SK-N-SH (cell line): ENCODE measurements around the gene CYB561D1.

Source experiments
- GABPA ChIP-seq: IDR thresholded peaks from 2 replicates; pipeline ENCODE4 v1.4.0; 2012; ENCODE audit warnings: low read depth, mild to moderate bottlenecking
- NRF1 ChIP-seq: IDR thresholded peaks from 2 replicates; pipeline ENCODE4 v1.6.1; 2012; ENCODE audit warnings: low read depth, mild to moderate bottlenecking, low read length
- TF ChIP-seq, protein P1 (sequence below): fragments of 200-600 bp; sonication (generic); IDR thresholded peaks from 2 replicates; pipeline ENCODE4 v1.6.1; 2017; ENCODE audit warnings: antibody characterized with exemption, mild to moderate bottlenecking, moderate library complexity

- TF ChIP-seq GABPA (no peak), NRF1 (no peak)
- TF ChIP-seq, protein P1, sequence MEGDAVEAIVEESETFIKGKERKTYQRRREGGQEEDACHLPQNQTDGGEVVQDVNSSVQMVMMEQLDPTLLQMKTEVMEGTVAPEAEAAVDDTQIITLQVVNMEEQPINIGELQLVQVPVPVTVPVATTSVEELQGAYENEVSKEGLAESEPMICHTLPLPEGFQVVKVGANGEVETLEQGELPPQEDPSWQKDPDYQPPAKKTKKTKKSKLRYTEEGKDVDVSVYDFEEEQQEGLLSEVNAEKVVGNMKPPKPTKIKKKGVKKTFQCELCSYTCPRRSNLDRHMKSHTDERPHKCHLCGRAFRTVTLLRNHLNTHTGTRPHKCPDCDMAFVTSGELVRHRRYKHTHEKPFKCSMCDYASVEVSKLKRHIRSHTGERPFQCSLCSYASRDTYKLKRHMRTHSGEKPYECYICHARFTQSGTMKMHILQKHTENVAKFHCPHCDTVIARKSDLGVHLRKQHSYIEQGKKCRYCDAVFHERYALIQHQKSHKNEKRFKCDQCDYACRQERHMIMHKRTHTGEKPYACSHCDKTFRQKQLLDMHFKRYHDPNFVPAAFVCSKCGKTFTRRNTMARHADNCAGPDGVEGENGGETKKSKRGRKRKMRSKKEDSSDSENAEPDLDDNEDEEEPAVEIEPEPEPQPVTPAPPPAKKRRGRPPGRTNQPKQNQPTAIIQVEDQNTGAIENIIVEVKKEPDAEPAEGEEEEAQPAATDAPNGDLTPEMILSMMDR, result no peak
These were observed 23.0 kb downstream of the CYB561D1 start for GRCh38 chr1:109516872-109517271.
